GM23248 (cell line): ENCODE measurements around the gene LIMD2. TPM values are rescaled to one million over a fixed set of nuclear protein-coding genes. Genes with fewer than 3 reads are reported as not detected.

Experiments used
- DNase-seq: peaks from one replicate; pipeline ENCODE4 v3.0.0-alpha.2; 2015
- H2AFZ ChIP-seq: fragments of 200-600 bp; sonication (generic); 2 replicates; pipeline ENCODE4 v1.6.1; 2016; ENCODE audit warnings: antibody characterized with exemption
- H3F3A ChIP-seq: fragments of 200-600 bp; sonication (generic); 2 replicates; pipeline ENCODE4 v1.6.1; 2016; ENCODE audit warnings: mild to moderate bottlenecking, antibody characterized with exemption, mixed run types; ENCODE audit not compliant: insufficient read depth
- H3K27ac ChIP-seq: fragments of 200-600 bp; sonication (generic); 2 replicates; pipeline ENCODE4 v1.5.1; 2016; ENCODE audit warnings: mild to moderate bottlenecking
- H3K27me3 ChIP-seq: fragments of 200-600 bp; sonication (generic); replicated peaks from 2 replicates; pipeline ENCODE4 v1.6.1; 2016; ENCODE audit warnings: mild to moderate bottlenecking; ENCODE audit not compliant: insufficient read depth
- H3K36me3 ChIP-seq: fragments of 200-600 bp; sonication (generic); 2 replicates; pipeline ENCODE4 v1.6.1; 2016; ENCODE audit warnings: low read depth, mild to moderate bottlenecking
- H3K4me1 ChIP-seq: fragments of 200-600 bp; sonication (generic); 2 replicates; pipeline ENCODE4 v1.6.1; 2016; ENCODE audit warnings: mild to moderate bottlenecking; ENCODE audit not compliant: insufficient read depth
- H3K4me2 ChIP-seq: fragments of 200-600 bp; sonication (generic); one replicate; pipeline ENCODE4 v1.6.1; 2016; ENCODE audit warnings: mild to moderate bottlenecking; ENCODE audit not compliant: unreplicated experiment
- H3K4me3 ChIP-seq: fragments of 200-600 bp; sonication (generic); 2 replicates; pipeline ENCODE4 v1.5.1; 2016; ENCODE audit warnings: mild to moderate bottlenecking
- H3K79me2 ChIP-seq: fragments of 200-600 bp; sonication (generic); 2 replicates; pipeline ENCODE4 v1.6.1; 2016; ENCODE audit warnings: mild to moderate bottlenecking; ENCODE audit not compliant: insufficient read depth
- H3K9ac ChIP-seq: fragments of 200-600 bp; sonication (generic); 2 replicates; pipeline ENCODE4 v1.6.1; 2016; ENCODE audit warnings: mild to moderate bottlenecking
- H3K9me2 ChIP-seq: fragments of 200-600 bp; sonication (generic); 2 replicates; pipeline ENCODE4 v1.6.1; 2016; ENCODE audit warnings: mixed run types, mild to moderate bottlenecking, moderate library complexity; ENCODE audit not compliant: insufficient read depth
- H3K9me3 ChIP-seq: fragments of 200-600 bp; sonication (generic); one replicate; pipeline ENCODE4 v1.6.1; 2017; ENCODE audit warnings: low read depth
- H4K20me1 ChIP-seq: fragments of 200-600 bp; sonication (generic); 2 replicates; pipeline ENCODE4 v1.6.0; 2016; ENCODE audit not compliant: insufficient read depth
- EZH2 ChIP-seq: fragments of 200-600 bp; sonication (generic); IDR thresholded peaks from 2 replicates; pipeline ENCODE4 v1.6.1; 2018; ENCODE audit warnings: antibody characterized with exemption, mild to moderate bottlenecking; ENCODE audit not compliant: insufficient read depth, poor library complexity, severe bottlenecking
- EZH2phosphoT487 ChIP-seq: fragments of 200-600 bp; sonication (generic); IDR thresholded peaks from 2 replicates; pipeline ENCODE4 v1.6.1; 2018; ENCODE audit warnings: antibody characterized with exemption, moderate library complexity, mild to moderate bottlenecking, low read depth; ENCODE audit not compliant: insufficient read depth
- WGBS, 2 experiments: methylation state at CpG; one replicate each; pipeline ENCODE4 v1.1.6; 2015 to 2017; ENCODE audit warnings: low lambda C conversion rate in 2 of 2, low coverage in 1 of 2; ENCODE audit errors: missing lambda C conversion rate in 2 of 2; 5-methylcytosine and 5-hydroxymethylcytosine counted together
- in situ Hi-C: fragments of 300-500 bp; cut with MboI; formaldehyde crosslinking; loops from 2 replicates; pipeline ENCODE4 v1.15.0; 2020
- polyA plus RNA-seq: library from polyadenylated mRNA; unstranded; fragments of >200 nt; fragmentation: Nextera tagmentation; extraction: Ambion mirVana; gene quantifications from 2 replicates; pipeline ENCODE4 v1.2.1, GENCODE V29; 2016
- total RNA-seq: library from RNA; depleted of rRNA; stranded (reverse); fragments of >200 nt; shearing (Covaris generic); gene quantifications from 2 replicates; pipeline ENCODE4 v1.2.3, GENCODE V29; 2014

Gene LIMD2
- total and polyA plus RNA-seq, 2 experiments from 2014 or later: 9.1 to 15.8 TPM

DNA sequence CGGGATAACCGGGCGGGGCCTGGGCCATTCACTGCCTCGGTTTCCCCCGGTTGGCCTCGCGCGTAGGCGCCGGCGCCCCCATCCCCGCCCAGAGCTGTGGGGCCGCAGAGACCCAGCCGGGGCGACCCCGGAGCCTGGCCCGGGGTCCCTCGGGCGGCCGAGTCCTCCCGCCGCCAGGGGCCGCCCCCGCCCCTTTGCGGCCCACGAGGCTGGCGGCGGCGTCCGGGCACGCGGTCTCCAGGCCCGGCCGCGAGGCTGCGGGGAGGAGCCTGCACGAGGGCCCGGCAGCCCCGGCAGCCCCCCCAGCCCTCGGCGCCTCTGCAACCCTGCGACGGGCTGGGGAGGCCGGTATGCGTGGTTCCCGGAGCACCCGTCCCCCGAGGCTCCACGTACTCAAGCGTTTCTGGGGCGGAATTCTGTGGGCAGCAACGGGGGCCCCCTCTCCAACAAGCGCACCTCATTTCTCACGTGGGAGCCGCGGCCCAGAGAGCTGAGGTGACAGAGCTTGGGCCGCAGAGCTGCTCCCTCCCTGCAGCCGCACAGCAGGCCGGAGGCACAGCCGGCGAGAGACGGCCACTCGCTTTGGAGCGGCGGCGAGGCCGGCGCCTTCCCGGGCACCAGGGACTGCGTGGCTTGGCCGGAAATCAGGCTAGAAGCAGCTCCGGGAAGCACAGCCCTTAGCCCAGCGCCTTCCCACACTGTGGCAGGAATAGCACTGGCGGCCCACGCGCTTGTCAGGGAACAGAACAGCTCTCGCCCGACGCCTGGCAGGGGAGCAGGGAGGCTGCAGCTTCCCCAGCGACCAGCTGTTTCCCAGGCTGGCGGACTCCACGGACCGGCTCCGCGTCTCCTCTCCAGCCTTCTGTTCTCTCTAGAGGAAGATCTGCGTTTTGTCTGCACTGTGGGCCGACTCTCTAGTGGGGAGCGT is 867 bp upstream of the LIMD2 start:
- H3K4me1 ChIP-seq: 0 out of 2 replicates have a peak, but pooled peaks cover 4% of the 10 kb centered on the region
- H3K36me3 ChIP-seq: no peaks in the 10 kb centered on the region
- WGBS, 2 experiments: 7 to 9% methylated on average over 45 to 58 of the region's 88 CpGs
- H3K27me3 ChIP-seq: no peaks in the 10 kb centered on the region
- H3K9me3 ChIP-seq: no peaks in the 10 kb centered on the region
- H3K9me2 ChIP-seq: no peaks in the 10 kb centered on the region
- peak; percentile 79 for DNase-seq
- peak overlapping the region; percentile 51 for H3K9ac ChIP-seq
- H3K79me2 ChIP-seq: no peaks in the 10 kb centered on the region
- H3K27ac ChIP-seq: peak overlapping the region; percentile 41
- peaks cover 16% of the 10 kb centered on the region; the same call in 1 of the 2 replicates for H3F3A ChIP-seq
- H4K20me1 ChIP-seq: no peaks in the 10 kb centered on the region
- H2AFZ ChIP-seq: peak overlapping the region; percentile 78
- no peak for TF ChIP-seq EZH2
- TF ChIP-seq EZH2phosphoT487: no peak
- in situ Hi-C loops: no loop called here
- H3K4me2 ChIP-seq: peak overlapping the region; percentile 56
- H3K4me3 ChIP-seq: peak overlapping the region; percentile 62

GRCh38 chr17:63698886-63699637 is 863 bp downstream of the LIMD2 start:
- DNase-seq: peak; percentile 50

GRCh38 chr17:63698381-63698885 is 1.5 kb downstream of the LIMD2 start:
- Histone ChIP-seq H3K36me3 (no peaks in the 10 kb centered on the region), H3K9ac (no peak overlapping the region), H3F3A (peaks cover 16% of the 10 kb centered on the region; the same call in 1 of the 2 replicates), H3K27me3 (no peaks in the 10 kb centered on the region), H4K20me1 (no peaks in the 10 kb centered on the region), H3K4me1 (0 out of 2 replicates have a peak, but pooled peaks cover 4% of the 10 kb centered on the region), H3K79me2 (no peaks in the 10 kb centered on the region), H2AFZ (no peak overlapping the region), H3K27ac (no peak overlapping the region), H3K9me2 (no peaks in the 10 kb centered on the region), H3K9me3 (no peaks in the 10 kb centered on the region), H3K4me3 (no peak overlapping the region), H3K4me2 (no peak overlapping the region)
- DNase-seq: no peak
- WGBS, 2 experiments: 72 to 78% methylated on average over 17 to 24 of the region's 24 CpGs
- TF ChIP-seq EZH2 (no peak), EZH2phosphoT487 (no peak)
- in situ Hi-C loops: no loop called here

More at GRCh38 chr17:63698886-63699637, 863 bp downstream of the LIMD2 start:
- H3K4me3 ChIP-seq: peak overlapping the region; percentile 62
- 15 to 37% methylated on average over 18 to 44 of the region's 45 CpGs for WGBS, 2 experiments
- H4K20me1 ChIP-seq: no peaks in the 10 kb centered on the region
- H3K36me3 ChIP-seq: no peaks in the 10 kb centered on the region
- H3K27ac ChIP-seq: no peak overlapping the region
- in situ Hi-C loops: no loop called here
- H3K9me2 ChIP-seq: no peaks in the 10 kb centered on the region
- H3K9ac ChIP-seq: peak overlapping the region; percentile 56; the same call in 1 of the 2 replicates
- H2AFZ ChIP-seq: no peak overlapping the region
- H3K4me1 ChIP-seq: 0 out of 2 replicates have a peak, but pooled peaks cover 4% of the 10 kb centered on the region
- H3K79me2 ChIP-seq: no peaks in the 10 kb centered on the region
- TF ChIP-seq EZH2phosphoT487 (no peak), EZH2 (no peak)
- H3K4me2 ChIP-seq: peak overlapping the region; percentile 31
- H3K27me3 ChIP-seq: no peaks in the 10 kb centered on the region
- H3K9me3 ChIP-seq: no peaks in the 10 kb centered on the region
- peaks cover 16% of the 10 kb centered on the region; the same call in 1 of the 2 replicates for H3F3A ChIP-seq
